ENCODE measurements around the gene PABPN1L. TPM values are rescaled to one million over a fixed set of nuclear protein-coding genes. Genes with fewer than 3 reads are reported as not detected.

PABPN1L gene
- total RNA-seq (not detected), polyA plus RNA-seq (under 1 TPM in 1 of 2 donors, not detected in 1; 0.25 TPM)
- long read RNA-seq, donor 1, result 0 reads
- long read RNA-seq, donor 2, result 0 reads
- long read RNA-seq, donor 3, result 0 reads

GRCh38 chr16:88866151-88866920, at the start of gene PABPN1L:
Gene PABPN1L, minus strand, starts transcription at chr16:88866660. Its CDS starts 54 bp downstream, at chr16:88866606.
- Histone ChIP-seq H3K36me3 (no peaks in the 10 kb centered on the region), H3K9me3 (no peaks in the 10 kb centered on the region), H3K27me3 (no peaks in the 10 kb centered on the region), H3K4me1 (ENCODE audit: insufficient read depth) (peaks cover 1% of the 10 kb centered on the region), H3K27ac (no peak within 1 kb of the TSS), H3K4me3 (no peak within 1 kb of the TSS)
- DNase-seq, result no peak
- WGBS, 3 donors, result 52 to 58% (median 54%) methylated on average over 20 of the region's 20 CpGs
- TF ChIP-seq EP300 (IDR thresholded peaks at IDR 0.05), result no peak
- TF ChIP-seq CTCF (IDR thresholded peaks at IDR 0.05), result no peak
- no peak for TF ChIP-seq POLR2A (IDR thresholded peaks at IDR 0.05)
- intact Hi-C loops (cut with DNase I), result loop anchor here in 1 of 4 donors (10.0 kb wide), 1 partner anchor 122 kb away; no protein-coding TSS in a partner anchor

GRCh38 chr16:88915639-88916327, 49.3 kb upstream of the PABPN1L start:
- Histone ChIP-seq H3K4me3 (no peak overlapping the region), H3K9me3 (no peaks in the 10 kb centered on the region), H3K4me1 (ENCODE audit: insufficient read depth) (peaks cover 3% of the 10 kb centered on the region), H3K27ac (no peak overlapping the region), H3K36me3 (no peaks in the 10 kb centered on the region), H3K27me3 (no peaks in the 10 kb centered on the region)
- no peak for DNase-seq
- TF ChIP-seq CTCF (IDR thresholded peaks at IDR 0.05), result no peak
- no peak for TF ChIP-seq POLR2A (IDR thresholded peaks at IDR 0.05)
- no peak for TF ChIP-seq EP300 (IDR thresholded peaks at IDR 0.05)
- 48 to 57% (median 53%) methylated on average over 26 to 29 of the region's 30 CpGs for WGBS, 3 donors
- intact Hi-C loops (cut with DNase I), result no loop called here

GRCh38 chr16:88914750-88915368, 48.4 kb upstream of the PABPN1L start:
- H3K36me3 ChIP-seq, result no peaks in the 10 kb centered on the region
- intact Hi-C loops (cut with DNase I), result no loop called here
- no peak for DNase-seq
- no peak overlapping the region for H3K4me3 ChIP-seq
- no peaks in the 10 kb centered on the region for H3K9me3 ChIP-seq
- no peaks in the 10 kb centered on the region for H3K27me3 ChIP-seq
- WGBS, 3 donors, result 4 to 24% (median 8%) methylated on average over 16 to 20 of the region's 20 CpGs
- H3K27ac ChIP-seq, result no peak overlapping the region
- no peaks in the 10 kb centered on the region for H3K4me1 ChIP-seq (ENCODE audit: insufficient read depth)
- TF ChIP-seq EP300 (IDR thresholded peaks at IDR 0.05) (no peak), POLR2A (IDR thresholded peaks at IDR 0.05) (no peak), CTCF (IDR thresholded peaks at IDR 0.05) (no peak)

- TF ChIP-seq EP300 (IDR thresholded peaks at IDR 0.05) (no peak), CTCF (IDR thresholded peaks at IDR 0.05) (no peak), POLR2A (IDR thresholded peaks at IDR 0.05) (no peak)
- WGBS, 3 donors, result 94 to 96% (median 94%) methylated on average over 13 of the region's 13 CpGs
- Histone ChIP-seq H3K27ac (no peak overlapping the region), H3K4me3 (no peak overlapping the region), H3K9me3 (no peaks in the 10 kb centered on the region), H3K36me3 (no peaks in the 10 kb centered on the region), H3K4me1 (ENCODE audit: insufficient read depth) (no peaks in the 10 kb centered on the region), H3K27me3 (no peaks in the 10 kb centered on the region)
- no peak for DNase-seq
- intact Hi-C loops (cut with DNase I), result no loop called here
Observed at GRCh38 chr16:88913870-88914269, 47.4 kb upstream of the PABPN1L start.

Measured in ovary (tissue), 10 donors.